Iris pigment epithelial cell (primary cell): ENCODE results near the gene PIGQ.

ENCODE experiments used
- DNase-seq: peaks from one replicate; pipeline ENCODE4 v3.0.0-alpha.2; 2011; ENCODE audit warnings: low read depth

PIGQ gene

GRCh38 chr16:567373-568256, 2.2 kb upstream of the PIGQ start:
- no peak for DNase-seq

DNA sequence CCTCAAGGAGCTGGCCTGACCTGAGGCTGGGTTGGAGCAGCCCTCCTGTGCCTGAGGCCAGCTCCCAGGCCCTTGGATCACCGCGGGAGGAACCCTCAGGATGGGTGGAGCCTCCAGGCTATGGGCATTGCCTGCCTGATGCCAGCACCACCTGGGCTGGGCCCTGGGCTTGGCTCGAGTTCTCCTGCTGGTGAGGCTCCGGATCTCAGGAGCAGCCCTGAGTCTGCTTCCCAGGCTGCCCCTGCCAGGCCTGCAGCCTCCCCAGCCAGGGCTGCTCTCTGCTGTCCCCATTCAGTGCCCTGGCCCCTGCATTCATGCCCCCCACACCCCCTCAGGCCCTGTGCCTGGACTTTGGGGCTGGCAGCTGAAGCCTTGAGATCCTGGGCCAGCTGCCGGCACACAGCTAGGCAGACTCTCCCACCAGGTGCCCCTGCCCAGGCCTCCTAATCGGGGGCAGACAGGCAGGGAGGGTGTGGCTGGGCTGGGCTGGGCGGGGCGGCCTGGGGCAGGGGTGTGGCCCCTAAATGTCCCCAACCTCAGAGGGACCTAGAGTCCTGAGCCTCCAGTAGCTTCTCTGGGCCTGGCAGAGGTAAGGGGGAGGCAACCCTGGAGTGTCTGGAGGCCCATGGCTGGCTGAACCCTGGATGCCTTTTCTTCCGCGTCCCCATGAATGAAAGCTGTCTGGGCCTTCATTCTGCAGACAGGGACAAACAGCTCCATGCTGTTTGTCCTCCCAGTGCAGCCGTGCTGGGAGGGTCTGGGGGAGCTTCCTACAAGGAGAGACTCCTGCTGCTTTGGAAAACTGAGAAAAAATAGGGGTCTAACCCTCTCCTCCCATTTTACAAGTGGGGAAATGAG, 1.1 kb upstream of the PIGQ start:
- DNase-seq: no peak

DNA sequence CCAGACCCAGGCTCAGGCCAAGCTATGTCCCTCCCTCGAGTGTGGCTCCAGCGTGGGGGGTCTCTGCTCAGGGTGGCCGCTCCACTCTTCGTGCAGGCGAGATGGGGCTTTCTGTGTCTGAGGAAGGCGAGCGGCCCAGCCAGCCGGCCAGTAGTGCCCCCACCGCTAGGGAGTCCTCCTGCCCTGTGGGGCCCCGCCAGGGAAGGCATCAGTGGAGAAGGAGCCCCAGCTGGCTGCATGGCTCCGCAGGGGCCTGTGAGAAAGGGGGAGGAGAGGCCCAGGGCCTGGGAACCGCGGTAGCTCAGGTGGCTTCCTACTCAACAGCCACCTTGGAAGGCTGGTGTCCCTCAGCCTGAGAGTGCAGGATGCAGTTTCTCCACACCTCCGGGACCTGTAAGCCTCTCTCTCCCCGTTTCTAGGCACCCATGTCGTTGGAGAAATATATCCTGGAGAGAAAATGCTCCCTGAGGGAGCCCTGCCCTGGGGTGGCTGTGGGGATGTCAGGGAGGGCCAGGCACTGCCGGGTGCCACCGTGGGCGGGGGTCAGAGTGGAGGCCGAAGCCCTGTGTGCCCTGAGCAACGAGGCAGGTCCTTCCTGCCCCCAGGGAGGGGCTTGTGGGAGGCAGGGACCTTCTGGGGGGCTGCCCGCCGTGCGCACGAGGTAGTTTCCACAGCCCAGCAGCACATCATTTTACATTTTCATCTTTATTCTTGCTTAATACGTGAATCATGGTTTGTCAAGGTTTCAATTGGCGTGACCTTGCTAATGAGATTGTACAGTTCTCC, 3.3 kb downstream of the PIGQ start:
- no peak for DNase-seq

DNA sequence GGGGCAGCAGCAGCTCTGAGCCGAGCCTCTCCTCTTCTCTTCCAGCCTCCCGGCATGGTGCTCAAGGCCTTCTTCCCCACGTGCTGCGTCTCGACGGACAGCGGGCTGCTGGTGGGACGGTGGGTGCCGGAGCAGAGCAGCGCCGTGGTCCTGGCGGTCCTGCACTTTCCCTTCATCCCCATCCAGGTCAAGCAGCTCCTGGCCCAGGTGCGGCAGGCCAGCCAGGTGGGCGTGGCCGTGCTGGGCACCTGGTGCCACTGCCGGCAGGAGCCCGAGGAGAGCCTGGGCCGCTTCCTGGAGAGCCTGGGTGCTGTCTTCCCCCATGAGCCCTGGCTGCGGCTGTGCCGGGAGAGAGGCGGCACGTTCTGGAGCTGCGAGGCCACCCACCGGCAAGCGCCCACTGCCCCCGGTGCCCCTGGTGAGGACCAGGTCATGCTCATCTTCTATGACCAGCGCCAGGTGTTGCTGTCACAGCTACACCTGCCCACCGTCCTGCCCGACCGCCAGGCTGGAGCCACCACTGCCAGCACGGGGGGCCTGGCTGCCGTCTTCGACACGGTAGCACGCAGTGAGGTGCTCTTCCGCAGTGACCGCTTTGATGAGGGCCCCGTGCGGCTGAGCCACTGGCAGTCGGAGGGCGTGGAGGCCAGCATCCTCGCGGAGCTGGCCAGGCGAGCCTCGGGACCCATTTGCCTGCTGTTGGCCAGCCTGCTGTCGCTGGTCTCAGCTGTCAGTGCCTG, 4.4 kb downstream of the PIGQ start:
- no peak for DNase-seq

DNA sequence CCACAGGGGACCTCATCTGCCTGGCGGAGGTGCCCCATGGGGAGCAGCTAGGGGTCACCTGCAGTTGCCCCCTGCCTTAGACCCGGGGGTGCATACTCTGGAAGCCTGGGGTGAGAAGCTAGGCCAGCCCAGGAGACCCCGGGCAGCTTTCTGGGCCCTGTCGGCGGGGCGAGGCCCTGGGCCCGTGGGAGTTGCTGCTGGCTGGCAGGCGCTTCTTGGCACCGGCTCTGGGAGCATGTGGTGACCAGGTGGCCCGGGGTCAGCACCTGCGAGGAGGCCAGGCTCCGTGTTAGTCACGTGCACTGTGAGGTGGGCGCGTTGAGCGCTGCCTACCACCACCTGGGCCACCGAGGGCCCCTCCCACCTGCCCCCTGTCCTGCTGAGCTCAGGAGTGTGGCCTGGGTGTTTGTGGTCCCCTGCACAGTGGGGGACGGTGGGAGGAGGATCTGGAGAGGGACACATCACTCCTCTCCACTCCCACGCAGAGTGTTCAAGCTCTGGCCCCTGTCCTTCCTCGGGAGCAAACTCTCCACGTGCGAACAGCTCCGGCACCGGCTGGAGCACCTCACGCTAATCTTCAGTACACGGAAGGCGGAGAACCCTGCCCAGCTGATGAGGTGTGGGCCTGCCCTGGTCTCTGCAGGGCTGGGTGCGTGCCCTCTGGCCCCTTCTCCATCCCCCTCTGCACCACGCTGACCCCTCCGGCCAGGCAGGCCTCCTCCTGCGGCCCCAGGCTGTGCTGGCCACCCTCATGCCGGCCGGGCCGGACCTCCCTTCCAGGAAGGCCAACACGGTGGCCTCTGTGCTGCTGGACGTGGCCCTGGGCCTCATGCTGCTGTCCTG, 5.8 kb downstream of the PIGQ start:
- no peak for DNase-seq

GRCh38 chr16:576197-576822, 6.5 kb downstream of the PIGQ start:
- no peak for DNase-seq

GRCh38 chr16:576823-577201, 7.0 kb downstream of the PIGQ start:
- DNase-seq: no peak

DNA sequence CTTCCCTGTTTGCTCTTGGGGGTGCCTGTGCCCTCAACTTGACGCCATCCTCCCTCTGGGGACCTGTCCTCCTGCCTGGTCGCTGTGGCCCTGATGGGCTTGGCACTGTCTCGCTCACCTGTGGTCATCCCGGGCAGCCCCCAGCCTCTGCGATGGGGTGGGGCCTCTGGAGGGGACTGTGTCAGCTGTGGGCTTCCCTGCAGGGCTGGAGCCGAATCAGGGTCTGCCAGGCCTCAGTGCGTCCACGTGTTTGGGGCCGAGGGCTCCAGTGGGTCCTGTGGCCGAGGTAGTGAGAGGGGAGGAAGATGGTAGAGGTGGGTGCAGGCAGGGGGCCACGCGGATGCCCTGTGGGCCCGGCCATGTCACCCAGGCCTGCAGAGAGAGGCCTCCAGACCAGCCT, 8.0 kb downstream of the PIGQ start:
- no peak for DNase-seq

DNA sequence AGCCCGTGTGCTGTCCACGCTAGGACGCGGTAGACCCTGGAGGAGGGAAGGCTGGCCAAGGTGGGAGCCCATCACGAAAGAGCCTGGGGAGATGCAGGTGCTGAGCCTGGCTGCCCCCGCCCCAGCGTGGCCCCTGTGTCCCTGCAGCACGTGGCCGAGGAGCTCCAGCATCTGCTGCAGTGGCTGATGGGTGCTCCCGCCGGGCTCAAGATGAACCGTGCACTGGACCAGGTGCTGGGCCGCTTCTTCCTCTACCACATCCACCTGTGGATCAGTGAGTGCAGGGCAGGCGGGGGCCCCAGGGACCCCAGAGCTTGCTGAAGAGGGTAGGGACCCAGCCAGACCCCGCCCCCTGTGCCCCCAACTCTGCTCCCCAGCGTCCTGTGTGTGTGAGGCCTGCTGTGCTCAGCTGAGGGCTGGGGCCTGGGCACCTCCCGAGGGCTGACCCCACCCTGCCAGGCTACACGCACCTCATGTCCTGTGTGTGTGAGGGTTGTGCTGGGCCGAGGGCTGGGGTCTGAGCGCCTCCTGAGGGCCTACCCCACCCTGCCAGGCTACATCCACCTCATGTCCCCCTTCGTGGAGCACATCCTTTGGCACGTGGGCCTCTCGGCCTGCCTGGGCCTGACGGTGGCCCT, 8.6 kb downstream of the PIGQ start:
- DNase-seq: no peak

GRCh38 chr16:578870-579405, 9.2 kb downstream of the PIGQ start:
- peak; percentile 66 for DNase-seq

DNA sequence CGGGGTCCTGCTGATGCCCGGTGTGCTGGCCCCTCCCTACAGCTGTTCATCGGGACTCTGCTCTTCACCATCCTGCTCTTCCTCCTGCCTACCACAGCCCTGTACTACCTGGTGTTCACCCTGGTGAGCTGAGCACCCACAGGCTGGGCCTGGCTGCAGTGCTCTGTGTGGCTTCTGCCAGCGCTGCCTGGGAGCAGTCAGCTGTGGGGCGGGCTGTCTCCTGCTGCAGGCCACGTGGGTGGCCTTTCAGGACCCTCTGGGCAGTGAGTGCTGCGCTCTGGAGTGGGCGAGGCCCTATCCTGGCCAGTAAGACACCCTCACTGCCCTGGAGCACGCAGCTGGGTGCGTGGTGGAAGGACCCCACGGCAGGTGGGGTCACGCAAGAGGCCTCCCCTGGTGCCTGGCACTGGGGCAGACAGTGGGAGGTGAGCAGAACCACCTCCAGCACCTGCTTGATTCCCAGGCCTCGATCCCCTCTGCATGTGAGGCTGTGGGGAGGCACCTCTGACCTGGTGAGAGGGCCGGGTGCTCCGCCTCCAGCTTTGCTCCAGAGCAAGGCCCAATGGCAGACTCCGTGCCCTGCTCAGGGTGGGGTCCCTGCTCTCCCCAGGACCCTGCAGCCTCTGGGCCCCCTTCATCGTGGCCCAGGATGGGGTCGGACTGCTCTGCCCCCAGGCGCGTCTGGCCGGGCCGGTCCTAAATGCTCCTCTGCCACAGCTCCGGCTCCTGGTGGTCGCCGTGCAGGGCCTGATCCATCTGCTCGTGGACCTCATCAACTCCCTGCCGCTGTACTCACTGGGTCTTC, 10.6 kb downstream of the PIGQ start:
- no peak for DNase-seq

DNA sequence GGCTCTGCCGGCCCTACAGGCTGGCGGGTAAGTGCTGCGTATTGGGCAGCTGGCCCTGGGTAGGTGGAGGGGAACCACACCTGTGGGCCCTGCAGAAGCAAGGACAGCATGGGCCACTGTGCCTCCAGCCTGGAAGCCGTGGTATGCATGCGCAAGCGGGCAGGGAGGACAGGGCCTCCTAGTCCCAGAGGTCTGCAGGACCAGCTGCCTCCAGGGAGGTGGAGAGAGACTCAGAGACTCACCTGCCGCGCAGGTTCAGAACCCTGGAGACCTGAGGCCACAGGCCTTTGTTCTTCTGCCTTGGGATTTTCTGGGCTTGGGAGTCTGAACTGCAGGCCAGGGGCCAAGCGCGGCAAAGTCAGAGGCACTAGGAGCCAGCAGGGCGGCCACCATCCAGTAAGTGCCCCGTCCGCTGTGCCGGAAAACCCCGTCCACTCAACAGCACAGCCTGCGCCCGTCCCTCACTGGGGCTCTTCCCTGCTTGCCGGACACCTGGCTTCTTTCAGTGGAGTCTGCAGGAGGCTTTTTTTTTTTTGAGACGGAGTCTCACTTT, 11.3 kb downstream of the PIGQ start:
- no peak for DNase-seq

- no peak for DNase-seq
Observed at GRCh38 chr16:582218-582613, 12.4 kb downstream of the PIGQ start.

DNA sequence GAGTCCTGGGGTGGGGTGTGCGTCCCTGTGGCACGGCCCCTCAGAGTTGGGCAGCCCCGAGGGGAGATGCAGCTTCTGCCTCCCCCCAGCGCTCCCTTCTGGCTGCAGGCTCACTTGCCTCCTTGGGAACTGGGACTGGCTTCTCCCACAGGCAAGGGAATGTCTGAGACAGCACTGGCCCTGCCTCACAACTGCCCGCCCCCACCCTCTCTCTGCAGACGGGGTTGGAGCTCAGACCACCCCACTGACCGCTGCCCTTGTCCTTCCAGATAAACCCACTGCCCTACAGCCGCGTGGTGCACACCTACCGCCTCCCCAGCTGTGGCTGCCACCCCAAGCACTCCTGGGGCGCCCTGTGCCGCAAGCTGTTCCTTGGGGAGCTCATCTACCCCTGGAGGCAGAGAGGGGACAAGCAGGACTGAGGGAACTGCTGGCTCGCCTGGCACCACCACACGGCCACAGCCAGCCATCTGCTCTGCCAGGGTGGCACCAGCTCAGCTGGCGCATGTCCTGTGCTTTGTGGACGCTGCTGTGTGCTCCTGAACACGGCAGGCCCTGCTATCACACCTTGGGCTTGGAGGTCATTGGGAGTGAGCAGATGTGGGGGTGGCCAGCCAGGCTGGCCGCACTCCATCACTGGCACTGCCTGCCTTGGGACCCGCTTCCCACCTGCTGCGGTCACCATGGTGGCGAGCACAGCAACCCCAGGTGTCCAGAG, 13.0 kb downstream of the PIGQ start:
- DNase-seq: no peak

GRCh38 chr16:583470-583814, 13.7 kb downstream of the PIGQ start:
- DNase-seq: no peak

- DNase-seq: no peak
Observed at GRCh38 chr16:583815-584591, 14.2 kb downstream of the PIGQ start.

DNA sequence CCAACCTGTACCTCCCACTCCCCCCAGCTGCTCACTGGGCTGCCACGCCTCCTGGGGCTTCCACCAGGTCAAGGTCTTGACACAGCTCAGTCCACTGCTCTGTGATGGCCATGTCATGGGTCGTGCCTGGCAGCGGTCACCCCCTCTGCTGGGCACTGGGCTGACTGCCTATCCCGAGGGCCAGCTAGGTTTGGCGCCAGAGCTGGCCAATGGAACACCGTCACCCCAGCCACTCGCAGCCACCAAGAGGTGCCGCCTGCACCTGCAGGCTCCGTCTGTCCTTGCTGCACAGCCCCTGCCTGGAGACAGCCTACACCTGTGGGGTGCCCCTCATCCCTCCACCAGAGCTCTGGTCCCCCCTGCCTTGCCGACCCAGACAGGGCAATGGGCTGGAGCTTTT, 15.6 kb downstream of the PIGQ start:
- DNase-seq: no peak
